Measurements from ENCODE around the gene PER2.

- no peak for TF ChIP-seq EZH2 (IDR thresholded peaks at IDR 0.05; ENCODE audit: insufficient read depth, poor library complexity, severe bottlenecking)
- TF ChIP-seq EZH2phosphoT487 (IDR thresholded peaks at IDR 0.05; ENCODE audit: insufficient read depth, low read depth): no peak
Observed at GRCh38 chr2:238225121-238225520, 63.3 kb downstream of the PER2 start.

Measured in GM23248 (cell line).